GM12864 (cell line): ENCODE measurements around the gene SYNE3.

Experiments used
- DNase-seq: peaks from one replicate; pipeline ENCODE4 v3.0.0-alpha.2; 2011; ENCODE audit warnings: low read depth
- H3K4me3 ChIP-seq: 2 replicates; pipeline ENCODE4 v1.5.1; 2011; ENCODE audit warnings: mild to moderate bottlenecking, low read depth, low read length, control low read depth
- CTCF ChIP-seq: IDR thresholded peaks from 2 replicates; pipeline ENCODE4 v1.5.1; 2011; ENCODE audit warnings: low read depth, mild to moderate bottlenecking, moderate library complexity, low read length, control low read depth, inconsistent platforms; ENCODE audit errors: missing control alignments

The SYNE3 gene

GRCh38 chr14:95498622-95499353 is 17.7 kb downstream of the SYNE3 start:
- DNase-seq, result no peak
- no peak overlapping the region for H3K4me3 ChIP-seq
- TF ChIP-seq CTCF, result no peak

GRCh38 chr14:95497561-95498011 is 18.9 kb downstream of the SYNE3 start:
- DNase-seq, result no peak
- no peak for TF ChIP-seq CTCF
- no peak overlapping the region for H3K4me3 ChIP-seq

GRCh38 chr14:95496690-95497259 is 19.7 kb downstream of the SYNE3 start:
- no peak for TF ChIP-seq CTCF
- no peak overlapping the region for H3K4me3 ChIP-seq
- DNase-seq, result no peak

- no peak for DNase-seq
- H3K4me3 ChIP-seq, result peak overlapping the region; percentile 3; the same call in 1 of the 2 replicates
- TF ChIP-seq CTCF, result no peak
Measured at GRCh38 chr14:95496111-95496681, 20.3 kb downstream of the SYNE3 start.

- TF ChIP-seq CTCF, result no peak
- peak; percentile 86 for DNase-seq
- H3K4me3 ChIP-seq, result peak overlapping the region; percentile 3; the same call in 1 of the 2 replicates
Measured at GRCh38 chr14:95495538-95496025, 20.9 kb downstream of the SYNE3 start.

GRCh38 chr14:95495076-95495475 is 21.4 kb downstream of the SYNE3 start:
- no peak for TF ChIP-seq CTCF
- DNase-seq, result no peak
- H3K4me3 ChIP-seq, result no peak overlapping the region; the same call in 1 of the 2 replicates
